Measurements from ENCODE around the gene KIF16B. TPM values are rescaled to one million over a fixed set of nuclear protein-coding genes. Genes with fewer than 3 reads are reported as not detected.
"Not testable (repeated sequence)": the region's sequence is repeated elsewhere in the genome, so short reads cannot be mapped to it uniquely, and the experiment has no call there.

The KIF16B gene
- total RNA-seq, 4 donors from 2014 or later: 15.7 to 29.0 (median 19.3) TPM

DNA sequence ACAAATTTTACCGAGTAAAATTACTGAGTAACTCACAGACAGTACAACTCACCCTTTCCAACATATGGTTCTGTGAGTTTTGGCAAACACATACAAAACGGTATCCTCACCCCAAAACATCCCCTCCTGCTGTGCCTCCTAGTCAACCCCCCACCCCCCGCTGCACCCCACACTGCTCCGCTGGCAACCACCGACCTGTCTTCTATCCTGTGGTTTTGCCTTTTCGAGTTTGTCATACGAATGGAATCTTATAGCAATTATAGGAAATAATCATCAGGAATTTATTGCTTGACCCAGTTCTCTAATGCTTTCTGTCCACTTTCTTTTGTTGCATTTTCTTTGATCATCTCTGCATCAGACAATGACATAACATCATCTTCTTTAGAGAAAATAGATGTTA, 312.3 kb downstream of the KIF16B start:
- ATAC-seq (ENCODE audit: low FRiP score): no peak
- no peak for DNase-seq (ENCODE audit: low spot score)
- TF ChIP-seq, protein P1, sequence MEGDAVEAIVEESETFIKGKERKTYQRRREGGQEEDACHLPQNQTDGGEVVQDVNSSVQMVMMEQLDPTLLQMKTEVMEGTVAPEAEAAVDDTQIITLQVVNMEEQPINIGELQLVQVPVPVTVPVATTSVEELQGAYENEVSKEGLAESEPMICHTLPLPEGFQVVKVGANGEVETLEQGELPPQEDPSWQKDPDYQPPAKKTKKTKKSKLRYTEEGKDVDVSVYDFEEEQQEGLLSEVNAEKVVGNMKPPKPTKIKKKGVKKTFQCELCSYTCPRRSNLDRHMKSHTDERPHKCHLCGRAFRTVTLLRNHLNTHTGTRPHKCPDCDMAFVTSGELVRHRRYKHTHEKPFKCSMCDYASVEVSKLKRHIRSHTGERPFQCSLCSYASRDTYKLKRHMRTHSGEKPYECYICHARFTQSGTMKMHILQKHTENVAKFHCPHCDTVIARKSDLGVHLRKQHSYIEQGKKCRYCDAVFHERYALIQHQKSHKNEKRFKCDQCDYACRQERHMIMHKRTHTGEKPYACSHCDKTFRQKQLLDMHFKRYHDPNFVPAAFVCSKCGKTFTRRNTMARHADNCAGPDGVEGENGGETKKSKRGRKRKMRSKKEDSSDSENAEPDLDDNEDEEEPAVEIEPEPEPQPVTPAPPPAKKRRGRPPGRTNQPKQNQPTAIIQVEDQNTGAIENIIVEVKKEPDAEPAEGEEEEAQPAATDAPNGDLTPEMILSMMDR (IDR thresholded peaks at IDR 0.05): no peak

DNA sequence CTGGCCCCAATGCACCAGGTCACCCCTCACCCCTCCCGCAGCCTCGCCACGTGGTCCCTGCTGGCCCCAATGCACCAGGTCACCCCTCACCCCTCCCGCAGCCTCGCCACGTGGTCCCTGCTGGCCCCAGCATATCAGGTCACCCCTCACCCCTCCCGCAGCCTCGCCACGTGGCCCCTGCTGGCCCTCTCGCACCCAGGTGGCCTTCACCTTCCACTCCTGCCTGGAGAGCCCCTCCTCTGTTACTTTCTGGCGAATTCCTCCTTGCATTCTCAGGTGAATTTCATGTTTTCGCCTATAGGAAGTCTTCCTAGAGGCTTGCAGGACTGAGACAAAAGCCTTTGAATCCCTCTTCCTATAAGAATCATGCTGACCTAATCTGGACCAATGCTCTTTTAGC, 313.1 kb downstream of the KIF16B start:
- not testable (repeated sequence) for DNase-seq (ENCODE audit: low spot score); ATAC-seq (ENCODE audit: low FRiP score)

DNA sequence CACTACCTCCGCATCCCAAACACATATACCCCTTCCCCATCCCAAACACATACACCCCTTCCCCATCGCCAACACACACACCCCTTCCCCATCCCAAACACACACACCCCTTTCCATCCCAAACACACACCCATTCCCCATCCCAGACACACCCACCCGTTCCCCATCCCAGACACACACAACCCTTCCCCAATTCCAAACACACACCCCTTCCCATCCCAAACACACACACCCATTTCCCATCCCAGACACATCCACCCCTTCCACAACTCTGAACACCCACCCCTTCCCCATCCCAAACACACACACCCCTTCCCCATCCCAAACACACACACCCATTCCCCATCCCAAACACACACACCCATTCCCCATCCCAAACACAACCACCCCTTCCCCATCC, 314.5 kb downstream of the KIF16B start:
- ATAC-seq (ENCODE audit: low FRiP score) (no peak), DNase-seq (ENCODE audit: low spot score) (no peak)
- TF ChIP-seq, protein P1 (IDR thresholded peaks at IDR 0.05): no peak

DNA sequence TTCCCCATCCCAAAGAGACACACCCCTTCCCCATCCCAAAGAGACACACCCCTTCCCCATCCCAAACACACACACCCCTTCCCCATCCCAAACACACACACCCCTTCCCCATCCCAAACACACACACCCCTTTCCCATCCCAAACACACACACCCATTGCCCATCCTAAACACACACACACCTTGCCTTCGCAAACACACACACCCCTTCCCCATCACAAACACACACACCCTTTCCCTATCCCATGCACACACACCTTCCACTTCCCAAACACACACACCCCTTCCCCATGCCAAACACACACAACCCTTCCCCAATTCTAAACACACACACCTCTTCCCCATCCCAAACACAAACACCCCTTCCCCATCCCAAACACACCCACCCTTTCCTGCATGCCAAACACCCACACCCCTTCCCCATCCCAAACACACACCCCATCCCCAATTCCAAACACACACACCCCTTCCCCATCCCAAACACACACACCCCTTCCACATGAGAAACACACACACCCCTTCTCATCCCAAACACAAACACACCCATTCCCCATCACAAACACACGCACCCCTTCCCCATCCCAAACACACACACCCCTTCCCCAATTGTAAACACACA, 315.3 kb downstream of the KIF16B start:
- no peak for ATAC-seq (ENCODE audit: low FRiP score)
- DNase-seq (ENCODE audit: low spot score): no peak
- TF ChIP-seq, protein P1 (IDR thresholded peaks at IDR 0.05): no peak

DNA sequence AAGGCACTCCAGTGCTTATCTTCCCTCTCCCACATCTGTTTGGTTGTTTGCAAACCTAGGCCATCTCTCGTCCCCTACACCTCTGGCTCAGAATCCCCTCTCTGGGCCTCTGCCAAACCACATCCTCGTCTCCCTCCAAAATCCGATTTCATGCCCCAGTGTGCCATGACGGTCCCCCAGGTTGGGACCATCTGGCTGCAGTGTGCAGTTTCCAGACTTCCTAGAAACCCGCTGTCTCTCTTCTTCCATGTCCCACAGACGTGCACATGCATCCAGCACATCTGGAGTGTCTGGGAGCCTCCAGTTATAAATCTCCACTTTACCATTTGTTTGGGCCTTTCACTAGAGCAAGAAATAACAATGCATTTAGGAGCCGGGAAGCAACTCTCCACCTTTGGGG, 316.2 kb downstream of the KIF16B start:
- DNase-seq (ENCODE audit: low spot score): no peak
- TF ChIP-seq, protein P1 (IDR thresholded peaks at IDR 0.05): no peak
- no peak for ATAC-seq (ENCODE audit: low FRiP score)

DNA sequence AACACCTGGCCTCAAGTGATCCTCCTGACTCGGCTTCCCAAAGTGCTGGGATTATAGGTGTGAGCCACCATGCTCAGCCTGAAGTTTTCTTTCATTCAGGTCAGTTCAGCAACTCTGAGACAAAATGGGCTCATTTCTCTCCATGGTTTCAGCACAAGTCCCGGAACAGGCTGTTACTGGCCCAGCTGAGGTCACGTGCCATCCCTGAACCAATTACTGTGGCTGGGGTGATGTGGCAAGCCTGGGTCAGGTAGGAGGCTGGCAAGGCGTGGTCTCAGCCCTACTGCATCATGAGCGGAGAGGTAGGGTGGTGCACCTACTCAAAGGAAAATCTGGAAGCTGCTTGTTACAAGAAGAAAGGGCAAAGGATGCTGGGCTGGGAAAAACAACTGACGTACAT, 326.4 kb downstream of the KIF16B start:
- TF ChIP-seq, protein P1 (IDR thresholded peaks at IDR 0.05): no peak
- DNase-seq (ENCODE audit: low spot score) (no peak), ATAC-seq (ENCODE audit: low FRiP score) (no peak)

DNA sequence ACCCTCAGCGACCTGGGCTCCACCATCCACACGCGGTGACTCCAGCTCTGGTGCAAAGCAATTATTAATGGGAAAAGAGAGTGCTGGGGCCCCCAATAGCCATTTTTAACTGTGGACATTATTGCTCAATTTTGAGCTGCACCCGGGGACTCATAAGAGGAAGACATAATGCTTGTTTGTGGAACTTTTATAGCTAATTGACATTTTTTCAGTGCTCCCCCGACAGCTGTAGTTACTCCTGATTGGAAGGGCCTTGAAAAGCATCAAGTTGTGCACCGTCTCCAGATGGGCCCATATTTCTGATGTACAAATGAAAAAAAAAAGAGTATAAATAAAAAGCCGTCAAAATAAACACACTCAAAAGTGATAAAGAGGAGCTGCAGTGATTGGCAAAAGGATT, 327.0 kb downstream of the KIF16B start:
- DNase-seq (ENCODE audit: low spot score): no peak
- no peak for ATAC-seq (ENCODE audit: low FRiP score)
- TF ChIP-seq, protein P1 (IDR thresholded peaks at IDR 0.05): no peak
